ENCODE data around the gene FCN1. TPM values are rescaled to one million over a fixed set of nuclear protein-coding genes. Genes with fewer than 3 reads are reported as not detected.

Gene FCN1
- total RNA-seq, 4 donors from 2014 or later: 1.3 to 26.0 (median 1.8) TPM

DNA sequence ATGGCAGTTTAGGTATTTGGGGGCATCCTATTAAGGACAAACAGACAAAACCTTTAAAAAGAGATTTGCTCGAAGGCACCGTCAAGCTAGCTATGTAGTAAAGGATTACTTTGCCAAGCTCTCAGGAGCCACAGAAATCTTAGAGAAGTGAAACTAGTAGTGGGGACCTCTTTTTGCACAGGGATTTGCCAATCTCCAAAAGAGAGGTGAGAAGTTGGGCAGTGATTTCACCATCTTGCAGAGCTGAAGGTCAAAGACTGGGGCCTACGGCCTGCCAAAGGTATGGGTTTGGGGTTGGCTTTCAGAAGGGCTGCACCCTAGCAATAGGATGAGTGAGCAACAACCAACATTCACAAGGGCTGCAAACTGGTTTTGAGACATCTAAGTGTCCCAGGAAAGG, 1.6 kb upstream of the FCN1 start:
- Histone ChIP-seq H3K4me1 (no peaks in the 10 kb centered on the region), H3K4me3 (no peak overlapping the region), H3K36me3 (no peaks in the 10 kb centered on the region), H3K27ac (replicated peaks in 1 of 4) (no peak overlapping the region), H3K27me3 (peaks cover 0 to 53% (median 0%) of the 10 kb centered on the region in 4 donors), H3K9me3 (peaks cover 0 to 23% (median 8%) of the 10 kb centered on the region in 4 donors)
- TF ChIP-seq POLR2AphosphoS5 (IDR thresholded peaks at IDR 0.05) (no peak), POLR2A (IDR thresholded peaks at IDR 0.05; ENCODE audit: low read depth) (no peak), EP300 (IDR thresholded peaks at IDR 0.05) (no peak)
- TF ChIP-seq, protein P1, sequence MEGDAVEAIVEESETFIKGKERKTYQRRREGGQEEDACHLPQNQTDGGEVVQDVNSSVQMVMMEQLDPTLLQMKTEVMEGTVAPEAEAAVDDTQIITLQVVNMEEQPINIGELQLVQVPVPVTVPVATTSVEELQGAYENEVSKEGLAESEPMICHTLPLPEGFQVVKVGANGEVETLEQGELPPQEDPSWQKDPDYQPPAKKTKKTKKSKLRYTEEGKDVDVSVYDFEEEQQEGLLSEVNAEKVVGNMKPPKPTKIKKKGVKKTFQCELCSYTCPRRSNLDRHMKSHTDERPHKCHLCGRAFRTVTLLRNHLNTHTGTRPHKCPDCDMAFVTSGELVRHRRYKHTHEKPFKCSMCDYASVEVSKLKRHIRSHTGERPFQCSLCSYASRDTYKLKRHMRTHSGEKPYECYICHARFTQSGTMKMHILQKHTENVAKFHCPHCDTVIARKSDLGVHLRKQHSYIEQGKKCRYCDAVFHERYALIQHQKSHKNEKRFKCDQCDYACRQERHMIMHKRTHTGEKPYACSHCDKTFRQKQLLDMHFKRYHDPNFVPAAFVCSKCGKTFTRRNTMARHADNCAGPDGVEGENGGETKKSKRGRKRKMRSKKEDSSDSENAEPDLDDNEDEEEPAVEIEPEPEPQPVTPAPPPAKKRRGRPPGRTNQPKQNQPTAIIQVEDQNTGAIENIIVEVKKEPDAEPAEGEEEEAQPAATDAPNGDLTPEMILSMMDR (IDR thresholded peaks at IDR 0.05): no peak
- no peak for DNase-seq (ENCODE audit: extremely low spot score)
- intact Hi-C loops (cut with DNase I): no loop called here
- WGBS: 79% methylated on average over 3 of the region's 3 CpGs

DNA sequence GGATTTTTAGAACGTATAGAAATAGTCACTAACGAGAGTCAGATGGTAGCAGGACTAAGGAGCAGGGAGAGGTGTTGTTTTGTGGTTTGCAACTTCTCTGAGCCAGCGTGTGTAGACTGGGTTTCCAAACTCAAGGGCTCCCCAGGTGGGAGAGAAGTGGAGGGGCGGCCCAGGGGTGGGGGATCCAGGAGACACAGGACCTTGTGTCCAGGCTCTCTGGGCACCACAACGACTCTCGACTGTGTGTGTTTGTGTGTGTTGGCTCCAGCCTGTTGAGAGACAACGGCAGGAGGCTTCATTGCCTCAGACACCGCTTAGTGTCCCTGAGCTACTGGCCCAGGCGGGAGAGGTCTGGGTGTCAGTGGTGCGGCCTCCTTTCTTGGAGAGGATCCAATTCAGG, 934 bp upstream of the FCN1 start:
- Histone ChIP-seq H3K27ac (replicated peaks in 1 of 4) (no peak overlapping the region), H3K9me3 (peaks cover 0 to 23% (median 8%) of the 10 kb centered on the region in 4 donors), H3K4me3 (no peak overlapping the region), H3K36me3 (no peaks in the 10 kb centered on the region), H3K4me1 (no peaks in the 10 kb centered on the region), H3K27me3 (peaks cover 0 to 58% (median 0%) of the 10 kb centered on the region in 4 donors)
- TF ChIP-seq, protein P1 (IDR thresholded peaks at IDR 0.05): no peak
- no peak for TF ChIP-seq EP300 (IDR thresholded peaks at IDR 0.05)
- TF ChIP-seq POLR2A (IDR thresholded peaks at IDR 0.05; ENCODE audit: low read depth): no peak
- TF ChIP-seq POLR2AphosphoS5 (IDR thresholded peaks at IDR 0.05): no peak
- DNase-seq (ENCODE audit: extremely low spot score): no peak
- 91% methylated on average over 8 of the region's 10 CpGs for WGBS
- intact Hi-C loops (cut with DNase I): no loop called here

DNA sequence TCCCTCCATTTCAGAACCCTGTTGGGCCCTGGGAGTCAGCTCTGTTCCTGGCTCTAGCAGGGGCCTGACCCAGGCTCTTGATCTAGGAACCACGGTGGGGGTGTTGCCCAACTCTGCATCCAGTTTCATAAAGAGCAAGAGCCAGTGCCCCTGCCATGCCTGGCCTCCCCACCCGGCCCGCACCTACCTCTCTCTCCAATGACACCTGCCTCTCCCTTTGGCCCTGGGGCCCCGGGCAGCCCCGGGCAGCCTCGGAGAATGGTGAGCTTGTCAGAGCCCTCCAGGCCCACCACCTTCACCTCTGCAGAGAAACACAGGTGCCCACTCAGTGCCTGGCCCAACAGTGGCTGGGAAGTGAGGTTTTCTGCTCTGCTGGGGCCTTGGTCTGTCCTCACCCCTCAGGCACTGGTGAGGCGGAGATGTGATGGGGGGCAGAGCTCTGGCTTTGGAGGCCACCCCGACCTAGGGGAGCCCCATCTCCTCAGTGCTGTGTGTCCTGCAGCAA, 1.5 kb downstream of the FCN1 start:
- peaks cover 0 to 73% (median 3%) of the 10 kb centered on the region in 4 donors for H3K27me3 ChIP-seq
- WGBS: 80% methylated on average over 5 of the region's 8 CpGs
- no peak overlapping the region for H3K27ac ChIP-seq (replicated peaks in 1 of 4)
- H3K9me3 ChIP-seq: peaks cover 0 to 23% (median 8%) of the 10 kb centered on the region in 4 donors
- DNase-seq (ENCODE audit: extremely low spot score): no peak
- no peak for TF ChIP-seq EP300 (IDR thresholded peaks at IDR 0.05)
- TF ChIP-seq, protein P1 (IDR thresholded peaks at IDR 0.05): no peak
- TF ChIP-seq POLR2AphosphoS5 (IDR thresholded peaks at IDR 0.05): no peak
- TF ChIP-seq POLR2A (IDR thresholded peaks at IDR 0.05; ENCODE audit: low read depth): no peak
- intact Hi-C loops (cut with DNase I): no loop called here
- no peaks in the 10 kb centered on the region for H3K4me1 ChIP-seq
- H3K4me3 ChIP-seq: no peak overlapping the region
- no peaks in the 10 kb centered on the region for H3K36me3 ChIP-seq

DNA sequence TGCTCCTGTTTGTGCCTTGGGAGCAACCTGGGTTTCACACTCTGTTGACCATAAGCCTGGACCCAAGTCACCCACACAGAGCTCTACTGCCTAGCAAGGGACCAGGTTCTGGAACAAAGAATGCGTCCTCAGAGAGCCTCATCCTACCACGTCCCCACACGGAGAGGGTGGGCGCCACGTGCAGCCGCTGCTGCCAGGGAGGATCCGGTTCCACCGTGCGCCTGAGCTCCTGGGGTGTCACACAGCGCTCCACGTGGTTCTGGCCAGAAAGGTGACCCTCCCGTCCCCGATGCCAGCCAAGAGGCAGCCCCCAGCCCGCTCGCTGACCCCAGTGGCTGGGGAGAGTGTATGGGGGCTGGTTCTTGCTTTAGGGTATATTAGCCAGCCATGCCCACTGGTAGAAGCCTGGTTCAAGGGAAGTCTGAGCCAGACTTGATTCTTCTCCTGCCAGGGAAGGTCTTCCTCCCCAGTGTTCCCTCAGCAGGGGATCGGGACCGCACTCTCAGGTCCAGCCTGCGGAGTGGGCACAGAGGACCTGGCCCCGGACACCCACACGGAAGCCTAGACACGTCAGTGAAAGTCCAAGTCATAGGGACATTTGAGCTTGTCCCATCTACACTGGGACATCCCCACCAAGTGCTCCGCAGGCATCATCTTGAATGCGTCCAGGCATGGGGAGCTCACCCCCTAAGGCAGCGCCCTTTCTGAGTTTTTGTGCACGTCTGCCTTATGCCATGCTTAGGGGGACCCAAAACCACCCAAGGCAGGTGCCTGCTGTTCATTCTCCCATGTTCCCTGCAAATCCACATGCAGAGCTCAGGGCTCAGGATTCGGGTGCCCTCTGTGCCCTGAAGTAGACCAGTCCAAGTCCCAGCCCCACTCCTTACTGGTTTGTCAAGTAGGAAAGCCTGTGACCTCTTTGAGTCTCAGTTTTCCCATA, 2.4 kb downstream of the FCN1 start:
- DNase-seq (ENCODE audit: extremely low spot score): no peak
- Histone ChIP-seq H3K36me3 (no peaks in the 10 kb centered on the region), H3K27me3 (peaks cover 0 to 74% (median 3%) of the 10 kb centered on the region in 4 donors), H3K9me3 (peaks cover 0 to 20% (median 7%) of the 10 kb centered on the region in 4 donors), H3K4me3 (no peak overlapping the region), H3K27ac (replicated peaks in 1 of 4) (no peak overlapping the region), H3K4me1 (no peaks in the 10 kb centered on the region)
- WGBS: 84% methylated on average over 5 of the region's 26 CpGs
- no peak for TF ChIP-seq POLR2AphosphoS5 (IDR thresholded peaks at IDR 0.05)
- no peak for TF ChIP-seq EP300 (IDR thresholded peaks at IDR 0.05)
- TF ChIP-seq, protein P1 (IDR thresholded peaks at IDR 0.05): no peak
- no peak for TF ChIP-seq POLR2A (IDR thresholded peaks at IDR 0.05; ENCODE audit: low read depth)
- intact Hi-C loops (cut with DNase I): no loop called here

Data from esophagus muscularis mucosa (tissue), 4 donors.